Measurements from ENCODE around the gene UNC5CL.

The UNC5CL gene, protein sequence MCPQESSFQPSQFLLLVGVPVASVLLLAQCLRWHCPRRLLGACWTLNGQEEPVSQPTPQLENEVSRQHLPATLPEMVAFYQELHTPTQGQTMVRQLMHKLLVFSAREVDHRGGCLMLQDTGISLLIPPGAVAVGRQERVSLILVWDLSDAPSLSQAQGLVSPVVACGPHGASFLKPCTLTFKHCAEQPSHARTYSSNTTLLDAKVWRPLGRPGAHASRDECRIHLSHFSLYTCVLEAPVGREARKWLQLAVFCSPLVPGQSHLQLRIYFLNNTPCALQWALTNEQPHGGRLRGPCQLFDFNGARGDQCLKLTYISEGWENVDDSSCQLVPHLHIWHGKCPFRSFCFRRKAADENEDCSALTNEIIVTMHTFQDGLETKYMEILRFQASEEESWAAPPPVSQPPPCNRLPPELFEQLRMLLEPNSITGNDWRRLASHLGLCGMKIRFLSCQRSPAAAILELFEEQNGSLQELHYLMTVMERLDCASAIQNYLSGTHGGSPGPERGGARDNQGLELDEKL

DNA sequence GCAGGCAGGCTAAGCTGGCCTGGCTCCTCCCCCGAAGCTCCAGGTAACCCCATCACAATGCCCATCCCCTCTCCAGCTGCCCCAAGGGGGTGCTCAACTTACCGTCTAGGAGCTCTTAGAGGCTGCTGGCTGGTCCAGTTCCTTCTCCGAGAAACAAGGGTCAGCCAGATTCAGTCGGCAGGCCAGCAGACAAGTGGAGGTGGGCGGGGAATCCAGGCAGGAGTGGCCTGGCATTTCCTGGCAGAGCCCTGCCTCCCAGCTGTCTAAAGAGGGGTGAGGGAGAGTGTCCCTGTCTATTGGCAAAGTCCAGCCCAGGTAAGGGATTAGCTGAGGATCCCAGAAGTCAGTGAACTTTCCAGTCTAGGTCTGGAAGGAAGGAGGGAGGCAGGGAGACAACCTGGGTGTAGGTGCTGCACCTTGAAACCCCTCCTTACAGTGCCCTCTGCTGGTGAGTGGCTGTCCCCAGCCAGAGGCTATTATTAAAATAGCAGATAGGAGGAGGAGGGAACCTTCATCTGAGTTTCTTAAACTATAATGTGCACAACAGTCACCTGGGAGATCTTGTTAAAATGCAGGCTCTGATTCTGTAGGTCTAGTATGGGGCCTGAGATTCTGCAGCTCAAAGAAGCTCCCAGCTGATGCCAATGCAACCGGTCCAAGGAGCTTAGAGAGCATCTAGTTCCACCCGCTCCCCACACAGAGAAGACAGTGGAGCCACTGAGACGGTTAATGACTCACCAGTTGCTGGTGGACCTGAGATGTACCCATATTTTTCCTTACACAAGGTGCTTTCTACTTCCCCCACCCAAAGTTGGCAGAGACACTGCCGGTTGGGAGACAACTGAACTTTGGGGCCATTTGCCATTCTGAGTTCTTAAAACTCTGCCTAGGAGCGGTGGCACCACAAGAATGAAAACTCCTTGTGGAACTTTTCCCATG is at the start of gene UNC5CL:
Gene UNC5CL (minus strand): TSS at position 162 of the 939 bp plus-strand sequence. CDS start 4,147 bp downstream, outside the sequence.
- peak in 1 of 2 donors; percentile 12 for DNase-seq (ENCODE audit: low read depth in 1 of 2, low spot score in 1 of 2)

DNA sequence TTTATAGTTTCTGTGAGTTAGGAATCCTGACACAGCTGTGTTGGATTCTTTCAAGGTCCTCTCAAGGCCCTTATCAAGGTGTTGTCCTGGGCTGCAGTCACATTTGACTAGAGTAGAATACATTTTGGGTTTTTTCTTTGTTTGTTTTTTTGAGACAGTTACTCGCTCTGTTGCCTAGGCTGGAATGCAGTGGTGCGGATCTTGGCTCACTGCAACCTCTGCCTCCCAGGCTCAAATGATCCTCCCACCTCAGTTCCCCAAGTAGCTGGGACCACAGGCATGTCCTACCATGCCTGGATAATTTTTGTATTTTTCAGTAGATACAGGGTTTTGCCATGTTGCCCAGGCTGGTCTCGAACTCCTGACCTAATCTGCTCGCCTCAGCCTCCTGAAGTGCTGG is 49.4 kb upstream of the UNC5CL start:
- DNase-seq (ENCODE audit: low read depth in 1 of 2, low spot score in 1 of 2): no peak

DNA sequence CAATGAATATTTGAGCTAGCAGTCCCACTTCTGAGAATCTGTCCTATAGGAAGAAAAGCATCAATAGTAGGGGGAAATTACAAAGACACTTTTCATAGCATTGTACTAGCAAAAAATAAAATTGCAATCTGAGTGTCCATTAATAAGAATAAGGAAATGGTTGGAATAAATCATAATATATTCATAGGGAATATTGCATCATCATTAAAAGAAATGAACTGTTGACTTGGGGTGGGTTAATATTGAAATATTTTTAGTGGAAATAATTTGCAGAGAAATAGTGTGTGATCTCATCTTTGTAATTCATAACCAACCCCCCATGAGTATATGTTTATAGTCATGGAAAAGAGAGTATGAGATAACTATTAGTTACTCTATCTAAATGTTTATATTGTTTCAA is 46.2 kb upstream of the UNC5CL start:
- DNase-seq (ENCODE audit: low read depth in 1 of 2, low spot score in 1 of 2): no peak

DNA sequence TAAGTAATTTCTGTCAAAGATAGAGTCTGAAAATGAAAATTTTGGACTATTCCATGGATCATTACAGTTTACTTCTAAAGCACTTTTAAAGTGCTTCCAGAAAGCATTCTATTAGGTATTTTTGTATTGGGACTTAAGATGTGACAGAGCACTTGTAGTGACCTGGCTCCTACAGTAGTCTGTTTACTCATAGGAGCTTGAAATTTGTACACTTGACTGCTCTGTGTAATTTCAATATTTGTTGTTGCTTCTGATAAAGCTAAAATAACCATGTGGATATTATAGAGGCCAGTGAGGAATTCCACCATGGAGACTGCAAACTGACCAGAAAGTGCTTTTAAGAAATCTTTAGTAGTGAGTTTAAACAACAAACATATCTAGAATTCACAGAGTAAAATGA is 44.1 kb upstream of the UNC5CL start:
- DNase-seq (ENCODE audit: low read depth in 1 of 2, low spot score in 1 of 2): no peak

DNA sequence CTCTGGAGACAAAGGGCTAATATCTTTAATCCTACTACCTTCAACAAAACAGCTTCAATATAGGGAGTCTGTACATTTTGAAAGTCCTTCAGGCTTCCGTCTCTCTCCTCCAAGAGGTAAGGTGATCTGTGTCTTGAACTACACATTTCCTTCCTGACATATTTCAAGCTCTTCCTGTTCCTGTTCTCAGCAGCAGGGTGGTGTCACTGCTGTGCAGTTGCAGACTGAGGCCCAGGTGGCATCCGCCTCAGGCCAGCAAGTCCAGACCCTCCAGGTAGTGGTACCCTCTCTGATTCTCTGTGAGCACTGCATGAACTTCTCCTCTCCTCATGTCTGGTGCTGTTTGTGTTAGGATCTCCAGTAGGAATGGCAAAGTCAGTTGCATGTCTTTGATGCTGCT is 41.6 kb upstream of the UNC5CL start:
- no peak for DNase-seq (ENCODE audit: low read depth in 1 of 2, low spot score in 1 of 2)

DNA sequence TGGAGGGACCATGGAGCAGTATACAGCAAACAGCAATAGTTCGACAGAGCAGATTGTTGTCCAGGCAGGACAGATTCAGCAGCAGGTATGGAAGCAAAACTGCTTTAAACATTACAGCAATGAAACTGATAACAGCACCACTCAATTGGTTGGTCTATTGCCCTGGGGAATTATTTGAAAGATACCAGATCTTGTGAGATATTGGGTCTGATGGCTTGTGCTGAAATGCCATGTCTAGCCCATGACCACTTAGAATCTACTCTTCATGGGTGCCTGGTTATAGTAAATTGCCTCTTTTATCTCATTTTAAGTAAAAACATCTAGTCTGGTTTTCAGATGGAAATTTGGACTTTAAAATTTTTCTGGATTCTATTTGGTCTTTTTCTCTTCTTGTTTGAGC is 40.1 kb upstream of the UNC5CL start:
- DNase-seq (ENCODE audit: low read depth in 1 of 2, low spot score in 1 of 2): no peak

DNA sequence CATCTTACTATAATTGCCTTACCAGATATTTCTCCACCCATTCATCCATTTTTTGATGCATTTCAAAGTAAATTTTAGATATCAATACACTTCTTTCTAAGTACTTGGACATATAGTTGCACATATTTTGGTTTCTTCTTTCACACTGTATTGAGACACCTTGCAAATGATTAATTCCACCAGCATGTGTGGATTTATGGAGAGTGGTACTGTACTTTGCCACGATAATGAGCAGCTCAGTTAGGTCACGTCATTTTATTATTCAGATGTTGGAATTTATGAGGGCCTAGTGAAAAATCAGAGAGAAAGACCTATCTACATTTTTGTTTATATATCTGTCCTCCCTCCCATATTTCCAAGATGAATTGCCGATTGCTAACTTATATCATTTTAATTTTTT is 39.1 kb upstream of the UNC5CL start:
- DNase-seq (ENCODE audit: low read depth in 1 of 2, low spot score in 1 of 2): no peak

DNA sequence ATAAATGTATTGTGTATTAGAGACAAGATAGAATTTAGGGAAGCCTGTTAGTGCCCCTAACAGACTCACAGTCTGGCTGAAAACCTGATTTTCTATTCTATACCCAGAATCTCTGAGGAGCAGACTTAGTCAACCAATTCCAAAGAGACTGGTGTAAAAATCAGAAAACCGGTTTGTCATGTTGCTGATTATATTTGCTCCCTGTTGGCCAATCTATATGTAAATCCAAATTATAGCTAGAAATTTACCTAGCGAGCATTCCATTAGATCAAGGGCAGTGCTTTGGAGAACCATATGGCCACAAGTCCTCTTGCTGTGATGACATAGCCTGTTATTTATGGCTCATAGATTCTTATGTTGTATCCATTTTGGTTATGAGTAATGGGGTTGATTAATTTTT is 38.5 kb upstream of the UNC5CL start:
- DNase-seq (ENCODE audit: low read depth in 1 of 2, low spot score in 1 of 2): no peak

DNA sequence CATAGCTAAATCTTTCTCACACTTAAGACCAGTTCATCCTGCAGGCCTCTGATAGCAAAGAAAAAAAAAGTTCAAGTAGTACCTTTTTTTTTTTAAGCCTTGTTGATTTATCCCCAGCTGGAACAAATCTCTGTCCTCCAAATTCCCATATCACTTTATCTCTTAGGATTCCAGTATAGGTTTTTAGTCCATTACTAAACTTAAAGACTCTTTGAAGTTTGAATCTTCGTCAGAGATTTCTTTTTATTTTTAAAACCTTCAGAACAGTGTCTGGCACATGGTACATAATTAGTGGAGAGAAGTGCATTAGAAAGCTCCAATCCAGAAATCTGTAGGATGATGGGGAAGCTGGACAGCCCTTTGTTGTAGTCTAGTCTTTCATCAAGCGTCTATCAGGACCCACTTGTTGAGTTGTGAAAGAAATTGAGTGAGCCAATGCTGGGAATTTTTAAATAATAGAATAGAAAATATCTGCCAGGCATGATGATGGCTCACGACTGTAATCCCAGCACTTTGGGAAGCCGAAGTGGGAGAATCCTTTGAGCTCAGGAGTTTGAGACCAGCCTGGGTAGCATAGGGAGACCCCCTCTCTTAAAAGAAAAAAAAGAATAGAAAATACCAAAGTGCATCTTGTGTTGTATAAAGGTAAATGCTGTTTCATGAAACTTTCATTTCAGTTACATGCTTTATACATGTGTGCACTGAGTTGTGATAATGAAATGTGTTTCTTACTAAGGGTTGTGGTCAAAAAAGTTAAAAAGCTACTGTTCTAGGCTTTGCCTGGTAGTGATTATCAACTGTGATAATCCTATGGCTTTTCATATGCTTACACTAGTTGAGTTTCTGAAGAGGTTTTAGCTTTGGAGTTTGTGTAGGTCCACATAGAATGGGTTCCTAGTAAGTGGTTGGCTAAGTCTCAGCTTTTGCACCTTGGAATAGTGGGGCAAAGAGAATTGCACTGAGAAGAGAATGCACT is 36.9 kb upstream of the UNC5CL start:
- no peak for DNase-seq (ENCODE audit: low read depth in 1 of 2, low spot score in 1 of 2)

DNA sequence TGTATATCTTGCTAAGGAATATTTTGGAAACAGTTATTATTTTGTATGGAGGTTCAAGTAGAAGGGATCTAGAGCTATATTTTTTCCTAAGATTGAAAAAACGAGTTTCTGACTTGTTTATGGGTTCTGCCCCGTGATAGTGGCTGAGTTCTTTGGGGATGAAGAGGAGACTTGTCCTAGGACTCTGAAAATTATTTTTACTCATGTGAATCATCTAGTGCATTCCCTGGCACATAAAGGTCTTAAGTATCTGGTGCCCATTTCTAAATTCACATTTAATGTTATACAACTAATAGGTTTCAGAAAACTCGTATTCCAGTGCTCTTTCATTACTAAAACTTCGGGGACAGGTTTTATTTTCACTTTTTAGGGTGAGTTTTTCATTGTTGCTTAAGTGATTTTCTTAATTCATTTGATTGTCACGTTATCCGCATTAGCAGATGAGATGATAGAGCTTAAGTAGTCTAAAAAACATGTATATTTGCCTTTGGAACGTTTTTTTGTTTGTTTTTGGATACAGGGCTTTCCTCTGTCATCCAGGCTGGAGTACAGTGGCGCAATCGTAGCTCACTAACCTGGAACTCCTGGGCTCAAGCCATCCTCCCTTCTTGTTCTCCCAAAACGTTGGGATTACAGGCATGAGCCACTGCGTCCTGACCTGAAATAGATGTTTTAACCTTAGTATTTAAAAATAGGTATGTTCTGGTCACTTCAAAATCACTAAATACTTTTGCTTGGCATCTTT is 35.8 kb upstream of the UNC5CL start:
- no peak for DNase-seq (ENCODE audit: low read depth in 1 of 2, low spot score in 1 of 2)

DNA sequence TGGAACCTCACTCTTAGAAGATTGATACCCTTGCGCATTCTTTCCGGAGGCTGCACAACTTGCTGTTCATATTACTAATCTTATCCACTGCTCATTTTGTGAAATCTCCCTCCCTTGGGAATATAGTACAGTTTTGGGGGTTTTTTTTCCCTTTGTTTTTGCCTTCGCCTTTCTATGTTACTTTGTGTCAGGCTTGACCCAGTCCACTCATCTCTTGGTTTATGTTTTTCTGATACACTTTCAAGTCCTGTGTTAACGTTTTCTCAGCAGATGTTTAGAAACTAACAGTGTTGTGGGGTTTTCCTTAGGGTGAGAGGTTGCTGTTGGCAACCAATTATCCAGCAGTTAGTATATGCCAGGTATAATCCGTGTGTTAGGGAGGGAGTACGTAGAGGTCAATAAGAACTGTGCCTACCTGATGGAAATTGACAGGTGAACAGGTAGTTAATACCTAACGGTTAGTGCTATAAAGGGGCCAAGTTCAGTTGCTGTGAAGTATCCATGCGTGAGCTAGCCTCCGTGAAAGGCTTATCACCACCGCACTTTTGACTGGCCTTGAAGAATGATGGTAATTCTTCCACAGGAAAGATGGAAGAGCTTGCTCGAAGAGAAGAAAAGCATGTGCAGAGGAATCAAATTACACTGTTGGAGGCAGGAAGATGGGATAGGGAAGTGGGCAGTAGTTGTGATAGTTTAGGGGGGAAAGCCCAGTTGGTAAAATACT is 35.1 kb upstream of the UNC5CL start:
- DNase-seq (ENCODE audit: low read depth in 1 of 2, low spot score in 1 of 2): no peak

DNA sequence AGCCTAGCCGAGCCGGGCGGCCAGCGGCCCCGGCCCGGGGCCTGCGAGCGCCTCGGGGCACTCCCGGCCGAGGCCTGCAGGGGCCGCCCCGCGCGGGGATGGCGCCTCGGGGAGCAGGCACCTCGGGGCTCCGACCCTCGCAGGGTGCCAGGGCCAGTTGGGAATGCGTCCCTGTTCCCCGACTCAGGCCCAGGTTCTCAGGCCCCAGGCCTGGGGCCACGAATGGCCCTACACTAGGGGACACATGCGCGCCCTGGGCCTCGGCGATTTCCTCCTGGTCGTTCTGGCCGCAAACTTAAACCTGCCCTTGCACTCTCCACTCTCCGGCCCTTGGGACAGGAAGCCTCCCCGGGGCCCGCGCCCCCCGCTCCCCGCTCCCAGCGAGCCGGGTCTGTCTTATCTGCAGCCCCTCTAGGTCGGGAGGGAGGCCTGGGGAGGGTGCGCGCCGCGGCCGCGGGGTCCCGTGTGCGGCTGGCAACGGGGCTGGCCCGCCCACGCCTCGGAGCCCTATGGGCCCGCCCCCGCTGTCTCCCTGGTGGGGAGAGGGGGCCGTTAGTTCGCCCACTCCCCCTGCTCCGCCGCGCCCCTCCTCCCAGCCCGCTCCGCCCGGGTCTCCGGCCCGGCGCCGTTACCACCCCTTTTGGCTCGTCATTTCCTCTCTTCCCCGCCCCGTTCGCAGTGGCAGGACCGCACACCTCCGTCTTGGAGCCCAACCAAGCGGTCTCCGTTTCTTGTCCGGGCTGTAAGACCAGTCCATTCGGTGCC is 34.4 kb upstream of the UNC5CL start:
- DNase-seq (ENCODE audit: low read depth in 1 of 2, low spot score in 1 of 2): peak; percentile 62 to 70

DNA sequence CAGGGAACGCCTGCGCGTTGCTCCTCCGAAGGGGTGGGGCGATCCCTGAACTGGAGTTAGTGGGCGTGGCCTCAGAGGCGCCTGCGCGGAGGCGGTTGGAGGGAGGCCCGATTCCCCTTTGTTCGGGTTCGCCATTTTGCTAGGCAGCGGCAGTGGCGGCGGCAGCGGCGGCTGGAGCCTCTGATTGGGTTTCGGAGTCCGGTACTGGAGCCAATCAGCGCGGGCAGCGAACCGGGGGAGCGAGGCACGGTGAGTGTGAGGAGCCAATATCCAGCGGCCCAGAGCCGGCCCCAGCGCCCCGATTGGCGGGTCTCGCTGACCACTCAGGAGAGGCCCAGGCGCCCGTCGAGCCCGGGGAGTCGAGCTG is 33.8 kb upstream of the UNC5CL start, which contains the start of gene NFYA:
Gene NFYA (plus strand): TSS at position 139 of the 367 bp plus-strand sequence. CDS start 6,116 bp downstream, outside the sequence.
- DNase-seq (ENCODE audit: low read depth in 1 of 2, low spot score in 1 of 2): no peak

DNA sequence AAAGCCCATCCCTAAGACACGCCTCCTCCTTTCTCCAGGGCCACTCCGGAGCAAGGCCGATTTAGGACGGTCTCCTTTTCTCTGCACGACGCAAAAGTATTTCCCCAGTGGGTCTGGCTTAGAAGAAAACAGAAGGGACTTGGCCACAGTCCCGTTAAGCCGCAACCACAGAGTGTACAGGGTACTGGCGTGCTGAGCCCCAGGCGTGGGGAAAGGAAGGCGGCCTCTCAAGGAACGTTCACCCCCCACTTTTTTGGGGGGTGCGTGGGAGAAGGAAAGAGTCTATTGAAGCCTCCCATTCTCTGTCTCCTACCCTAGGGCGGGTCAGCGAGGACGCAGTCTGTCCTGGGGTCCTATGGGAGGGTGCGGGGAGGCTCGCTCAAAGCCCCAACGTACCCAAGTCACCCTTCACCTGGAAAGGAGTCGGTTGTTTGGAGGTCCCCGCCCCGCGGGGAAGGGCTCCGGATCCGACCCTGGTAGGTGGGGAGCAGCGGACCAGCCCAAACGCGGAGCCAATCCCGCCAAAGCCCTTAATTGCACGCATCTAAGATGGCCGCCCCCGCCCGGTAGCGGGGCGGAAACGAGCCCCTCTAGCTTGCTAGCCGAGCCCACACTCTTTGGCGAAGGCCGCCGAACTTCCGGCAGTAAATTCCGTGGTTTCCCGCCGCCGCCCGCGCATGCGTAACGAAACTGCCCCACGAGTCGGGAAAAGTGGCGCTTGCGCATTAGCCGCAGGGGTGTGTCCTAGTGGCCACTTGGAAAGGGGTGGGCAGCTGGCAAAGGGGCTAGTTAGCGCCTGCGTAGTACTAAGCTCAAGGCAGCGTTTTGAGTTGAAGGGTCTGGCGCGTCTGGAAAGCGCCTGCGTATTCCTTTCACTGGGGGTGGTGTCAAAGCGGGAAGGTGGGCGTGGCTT is 33.2 kb upstream of the UNC5CL start, which contains the start of gene OARD1:
Gene OARD1 (minus strand): TSS at position 434 of the 913 bp plus-strand sequence. CDS start 722 bp downstream, outside the sequence.
- DNase-seq (ENCODE audit: low read depth in 1 of 2, low spot score in 1 of 2): peak; percentile 99 to 100

DNA sequence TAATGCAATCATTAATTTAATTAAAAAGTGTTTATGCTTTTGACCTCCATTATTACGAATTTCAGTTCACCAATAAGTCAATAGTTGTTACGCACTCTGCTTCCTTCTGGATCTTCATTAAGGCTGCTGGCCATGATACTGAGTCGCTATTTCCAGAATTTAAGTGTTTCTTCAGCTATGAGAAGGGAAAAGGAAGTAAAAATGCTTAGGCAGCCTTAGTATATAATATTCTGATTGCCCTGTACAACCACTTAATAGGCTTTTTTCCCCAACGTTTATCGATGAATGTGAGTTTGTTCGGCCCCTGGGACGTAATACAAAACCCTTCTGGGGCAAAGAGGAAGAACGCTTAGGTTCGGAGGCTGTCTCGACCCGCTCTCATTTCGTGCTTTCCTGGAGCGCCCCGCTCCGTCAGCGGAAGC is 32.5 kb upstream of the UNC5CL start:
- no peak for DNase-seq (ENCODE audit: low read depth in 1 of 2, low spot score in 1 of 2)

DNA sequence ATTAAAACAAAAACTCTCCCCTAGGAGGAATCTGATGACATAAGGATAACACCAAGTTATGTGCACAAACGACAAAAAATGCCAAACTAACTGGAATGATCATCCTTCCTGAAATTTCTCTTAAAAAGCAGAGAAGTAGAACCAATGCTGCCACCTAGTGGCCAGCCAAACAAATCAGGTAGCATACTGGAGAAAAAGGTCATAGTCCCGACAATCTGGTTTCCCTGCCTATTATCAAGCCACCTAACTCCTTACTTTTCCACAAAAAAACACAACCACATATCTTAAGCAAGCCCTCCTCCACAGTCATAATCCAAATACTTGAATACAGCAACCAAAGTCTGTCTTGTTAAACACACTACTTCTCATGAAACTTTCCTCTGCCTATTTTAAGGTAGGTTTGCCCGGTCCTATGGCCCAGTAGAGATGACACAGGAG is 27.9 kb upstream of the UNC5CL start:
- peak; percentile 28 to 35 for DNase-seq (ENCODE audit: low read depth in 1 of 2, low spot score in 1 of 2)

DNA sequence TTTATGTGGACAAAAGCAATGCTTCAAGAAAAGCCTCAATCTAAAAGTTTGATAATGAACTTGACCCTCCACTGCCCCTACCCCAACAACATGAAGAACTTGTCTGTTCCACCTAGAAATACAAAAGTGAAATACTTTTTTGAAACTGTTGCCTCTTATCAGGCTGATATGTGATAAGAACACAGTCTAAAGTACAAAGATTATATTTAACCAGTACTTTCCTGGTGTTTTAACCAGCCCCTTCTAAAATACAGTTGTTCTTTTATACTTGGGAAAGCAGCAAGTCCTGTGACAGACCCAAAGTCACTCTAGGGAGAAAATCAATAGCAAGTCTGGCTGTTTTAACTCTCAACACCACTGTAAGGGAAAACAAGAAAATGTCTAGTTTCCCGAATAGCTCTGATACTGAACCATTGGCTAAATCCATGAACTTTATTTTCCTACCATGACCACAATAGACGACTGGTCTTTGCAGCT is 26.6 kb upstream of the UNC5CL start:
- no peak for DNase-seq (ENCODE audit: low read depth in 1 of 2, low spot score in 1 of 2)

All from activated T-helper 1 cell treated with anti-CD3 and anti-CD28 coated beads, Interleukin-2, amount 50 U/mL, for 16 hours (primary cell).